Glutamatergic neuron (in vitro differentiated cells): ENCODE measurements around the gene AMBRA1. TPM values are rescaled to one million over a fixed set of nuclear protein-coding genes. Genes with fewer than 3 reads are reported as not detected.

Experiments
- DNase-seq: peaks from one replicate; pipeline ENCODE4 v3.0.0; 2022
- H3K27ac Mint-ChIP-seq: one replicate; pipeline ENCODE4 v1.8.0; 2020; ENCODE audit warnings: mild to moderate bottlenecking, mixed read lengths, inconsistent platforms; ENCODE audit not compliant: unreplicated experiment
- H3K27me3 Mint-ChIP-seq: one replicate; pipeline ENCODE4 v1.8.0; 2020; ENCODE audit warnings: mild to moderate bottlenecking, moderate library complexity, mixed read lengths, inconsistent platforms; ENCODE audit not compliant: unreplicated experiment
- H3K36me3 Mint-ChIP-seq: one replicate; pipeline ENCODE4 v1.8.0; 2020; ENCODE audit warnings: mild to moderate bottlenecking, mixed read lengths, inconsistent platforms; ENCODE audit not compliant: unreplicated experiment
- H3K4me1 Mint-ChIP-seq: one replicate; pipeline ENCODE4 v1.8.0; 2020; ENCODE audit warnings: mild to moderate bottlenecking, low read depth, mixed read lengths, inconsistent platforms; ENCODE audit not compliant: unreplicated experiment
- H3K4me3 Mint-ChIP-seq: one replicate; pipeline ENCODE4 v1.8.0; 2020; ENCODE audit warnings: mild to moderate bottlenecking, mixed read lengths, inconsistent platforms; ENCODE audit not compliant: unreplicated experiment
- H3K9me3 Mint-ChIP-seq: one replicate; pipeline ENCODE4 v1.8.0; 2020; ENCODE audit warnings: mild to moderate bottlenecking, moderate library complexity, mixed read lengths, inconsistent platforms; ENCODE audit not compliant: unreplicated experiment
- total RNA-seq: library from RNA; stranded (reverse); fragmentation: NEBNext Ultra II Directional; extraction: Animal tissue kit (Norgen Biotek cat#: 25700); gene quantifications from one replicate; pipeline ENCODE4 v1.2.1, GENCODE V29; 2021; ENCODE audit not compliant: unreplicated experiment
- TF ChIP-seq, protein P1 (sequence below): fragments of 200-600 bp; sonication (generic); IDR thresholded peaks from one replicate; pipeline ENCODE4 v1.5.0; 2021; ENCODE audit not compliant: partially characterized antibody, unreplicated experiment

AMBRA1 gene
- total RNA-seq, 1 donor from 2014 or later = 49.0 TPM

DNA sequence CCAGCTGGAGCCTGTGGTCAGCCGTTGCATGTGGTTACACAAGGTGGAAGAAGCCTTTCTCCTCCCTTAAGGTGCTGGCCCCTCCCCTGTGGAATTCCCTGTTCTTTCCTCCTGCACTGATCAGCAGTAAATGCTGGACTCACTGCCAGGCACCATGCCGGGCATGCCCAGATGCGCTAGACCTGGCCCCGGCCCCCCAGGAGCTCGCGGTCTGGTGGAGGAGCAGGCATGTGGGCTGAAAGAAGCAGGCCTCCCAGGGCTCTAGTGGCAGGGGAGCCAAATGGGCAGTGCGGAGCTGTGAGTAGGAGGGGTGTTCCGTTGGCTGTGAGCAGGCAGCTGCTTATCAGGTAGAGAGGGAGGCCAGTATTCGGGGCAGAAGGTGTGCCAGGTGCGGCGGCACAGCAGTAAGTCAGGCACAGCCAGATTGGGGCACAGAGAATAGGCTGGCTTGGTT, 236.3 kb downstream of the AMBRA1 start:
- Mint-ChIP-seq H3K27ac (no peak overlapping the region), H3K4me1 (peaks cover 22% of the 10 kb centered on the region), H3K36me3 (no peaks in the 10 kb centered on the region), H3K27me3 (peaks cover 2% of the 10 kb centered on the region), H3K4me3 (no peak overlapping the region), H3K9me3 (peaks cover 1% of the 10 kb centered on the region)
- no peak for DNase-seq
- TF ChIP-seq, protein P1, sequence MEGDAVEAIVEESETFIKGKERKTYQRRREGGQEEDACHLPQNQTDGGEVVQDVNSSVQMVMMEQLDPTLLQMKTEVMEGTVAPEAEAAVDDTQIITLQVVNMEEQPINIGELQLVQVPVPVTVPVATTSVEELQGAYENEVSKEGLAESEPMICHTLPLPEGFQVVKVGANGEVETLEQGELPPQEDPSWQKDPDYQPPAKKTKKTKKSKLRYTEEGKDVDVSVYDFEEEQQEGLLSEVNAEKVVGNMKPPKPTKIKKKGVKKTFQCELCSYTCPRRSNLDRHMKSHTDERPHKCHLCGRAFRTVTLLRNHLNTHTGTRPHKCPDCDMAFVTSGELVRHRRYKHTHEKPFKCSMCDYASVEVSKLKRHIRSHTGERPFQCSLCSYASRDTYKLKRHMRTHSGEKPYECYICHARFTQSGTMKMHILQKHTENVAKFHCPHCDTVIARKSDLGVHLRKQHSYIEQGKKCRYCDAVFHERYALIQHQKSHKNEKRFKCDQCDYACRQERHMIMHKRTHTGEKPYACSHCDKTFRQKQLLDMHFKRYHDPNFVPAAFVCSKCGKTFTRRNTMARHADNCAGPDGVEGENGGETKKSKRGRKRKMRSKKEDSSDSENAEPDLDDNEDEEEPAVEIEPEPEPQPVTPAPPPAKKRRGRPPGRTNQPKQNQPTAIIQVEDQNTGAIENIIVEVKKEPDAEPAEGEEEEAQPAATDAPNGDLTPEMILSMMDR = no peak

DNA sequence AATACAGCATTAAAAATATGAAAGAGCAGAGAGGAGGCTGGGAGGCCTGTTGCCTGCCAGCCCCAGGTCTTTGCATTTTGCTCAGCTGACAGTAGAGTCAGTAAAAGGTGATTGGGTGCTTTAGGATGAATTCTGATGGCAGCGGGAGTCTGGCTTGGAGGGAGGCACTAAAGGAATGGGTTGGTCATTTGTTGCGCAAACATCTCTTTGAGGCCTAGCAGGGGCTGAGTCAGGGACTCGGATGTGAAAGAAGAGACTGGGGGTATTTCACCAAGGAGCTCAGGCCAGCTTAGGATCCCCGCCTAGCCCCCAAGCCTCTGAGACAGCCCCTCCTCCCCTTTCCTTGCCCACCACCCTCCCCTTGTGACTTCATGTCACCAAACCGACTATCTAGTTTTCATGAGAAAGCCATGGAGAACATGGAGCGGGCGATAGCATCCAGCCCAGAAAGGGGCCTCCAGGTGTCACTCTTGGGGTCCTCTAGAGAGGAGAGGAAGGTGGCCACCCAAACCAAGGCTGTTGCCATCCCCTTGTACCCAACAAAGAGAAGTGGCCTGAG, 236.8 kb downstream of the AMBRA1 start:
- H3K36me3 Mint-ChIP-seq = no peaks in the 10 kb centered on the region
- no peak for DNase-seq
- H3K9me3 Mint-ChIP-seq = no peaks in the 10 kb centered on the region
- H3K27me3 Mint-ChIP-seq = peaks cover 2% of the 10 kb centered on the region
- TF ChIP-seq, protein P1 = no peak
- H3K27ac Mint-ChIP-seq = no peak overlapping the region
- peaks cover 22% of the 10 kb centered on the region for H3K4me1 Mint-ChIP-seq
- no peak overlapping the region for H3K4me3 Mint-ChIP-seq

DNA sequence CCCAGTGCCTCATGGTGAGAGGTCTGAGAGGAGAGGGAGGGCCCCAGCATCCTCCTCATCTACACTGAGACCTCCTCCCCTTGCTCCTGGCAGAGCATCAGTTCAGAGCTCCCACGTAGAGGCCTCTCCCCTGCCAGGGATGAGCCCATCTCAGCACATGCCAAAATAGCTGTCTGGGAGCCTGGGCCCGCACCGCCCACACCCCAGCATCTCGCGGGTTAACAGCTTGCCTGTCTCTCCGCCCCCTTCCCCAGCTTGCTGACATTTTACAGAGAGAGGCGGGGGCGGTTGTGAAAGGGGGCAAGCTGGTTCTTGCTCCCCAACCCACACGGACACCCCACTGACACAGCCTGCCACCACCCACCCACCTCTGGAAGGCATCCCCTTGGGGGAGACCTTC, 240.1 kb downstream of the AMBRA1 start:
- no peaks in the 10 kb centered on the region for H3K9me3 Mint-ChIP-seq

GRCh38 chr11:46352063-46352841, 241.6 kb downstream of the AMBRA1 start:
- H3K4me3 Mint-ChIP-seq = peak overlapping the region; percentile 64
- no peaks in the 10 kb centered on the region for H3K36me3 Mint-ChIP-seq
- H3K4me1 Mint-ChIP-seq = peaks cover 27% of the 10 kb centered on the region
- H3K27ac Mint-ChIP-seq = no peak overlapping the region
- TF ChIP-seq, protein P1 = peak; percentile 95
- H3K27me3 Mint-ChIP-seq = peaks cover 4% of the 10 kb centered on the region
- H3K9me3 Mint-ChIP-seq = no peaks in the 10 kb centered on the region
- peak; percentile 84 for DNase-seq

More for the DNA sequence above, 240.1 kb downstream of the AMBRA1 start:
- DNase-seq = peak; percentile 40
- Mint-ChIP-seq H3K27me3 (peaks cover 4% of the 10 kb centered on the region), H3K36me3 (no peaks in the 10 kb centered on the region), H3K4me1 (peaks cover 23% of the 10 kb centered on the region), H3K27ac (no peak overlapping the region), H3K4me3 (no peak overlapping the region)
- TF ChIP-seq, protein P1 = no peak

- DNase-seq = no peak
- no peak overlapping the region for H3K4me3 Mint-ChIP-seq
- peaks cover 27% of the 10 kb centered on the region for H3K4me1 Mint-ChIP-seq
- TF ChIP-seq, protein P1 = no peak
- H3K27ac Mint-ChIP-seq = no peak overlapping the region
- H3K9me3 Mint-ChIP-seq = peaks cover 4% of the 10 kb centered on the region
- peaks cover 8% of the 10 kb centered on the region for H3K27me3 Mint-ChIP-seq
- peaks cover 3% of the 10 kb centered on the region for H3K36me3 Mint-ChIP-seq
Observed at GRCh38 chr11:46351606-46352005, 242.2 kb downstream of the AMBRA1 start.
